H9 (cell line): ENCODE data around the gene FBN3. TPM values are rescaled to one million over a fixed set of nuclear protein-coding genes. Genes with fewer than 3 reads are reported as not detected.

ENCODE experiments used
- DNase-seq: peaks from one replicate; pipeline ENCODE4 v3.0.0-alpha.2; 2017
- H2AFZ ChIP-seq: one replicate; pipeline ENCODE4 v1.6.1; 2013; ENCODE audit warnings: mild to moderate bottlenecking, low read length, control low read depth, moderate library complexity
- H2AK5ac ChIP-seq: 2 replicates; pipeline ENCODE4 v1.6.1; 2013; ENCODE audit warnings: low read length, control low read depth, mixed read lengths; ENCODE audit not compliant: insufficient read length
- H2BK120ac ChIP-seq: one replicate; pipeline ENCODE4 v1.6.1; 2013; ENCODE audit warnings: low read depth, mild to moderate bottlenecking, low read length, control low read depth, inconsistent platforms; ENCODE audit not compliant: poor library complexity, severe bottlenecking
- H2BK12ac ChIP-seq: 2 replicates; pipeline ENCODE4 v1.6.1; 2013; ENCODE audit warnings: low read length, control low read depth, mixed read lengths, low read depth; ENCODE audit not compliant: insufficient read length
- H2BK15ac ChIP-seq: 2 replicates; pipeline ENCODE4 v1.6.1; 2013; ENCODE audit warnings: low read depth, low read length, control low read depth
- H2BK20ac ChIP-seq: one replicate; pipeline ENCODE4 v1.6.1; 2013; ENCODE audit warnings: low read depth, mild to moderate bottlenecking, low read length, control low read depth, inconsistent platforms; ENCODE audit not compliant: poor library complexity, severe bottlenecking
- H2BK5ac ChIP-seq: 2 replicates; pipeline ENCODE4 v1.6.1; 2013; ENCODE audit warnings: low read length, control low read depth, mixed read lengths; ENCODE audit not compliant: insufficient read length
- H3K14ac ChIP-seq: 2 replicates; pipeline ENCODE4 v1.6.1; 2013; ENCODE audit warnings: low read length, control low read depth; ENCODE audit not compliant: insufficient read depth
- H3K18ac ChIP-seq: 2 replicates; pipeline ENCODE4 v1.6.1; 2013; ENCODE audit warnings: low read depth, mild to moderate bottlenecking, mixed read lengths, low read length, control low read depth; ENCODE audit not compliant: insufficient read length
- H3K23ac ChIP-seq: 2 replicates; pipeline ENCODE4 v1.6.1; 2013; ENCODE audit warnings: low read length, control low read depth, mixed read lengths, low read depth; ENCODE audit not compliant: insufficient read length
- H3K23me2 ChIP-seq: 2 replicates; pipeline ENCODE4 v1.6.1; 2013; ENCODE audit warnings: low read depth, mild to moderate bottlenecking, mixed read lengths, low read length, control low read depth; ENCODE audit not compliant: insufficient read length, poor library complexity, severe bottlenecking
- H3K27ac ChIP-seq: 2 replicates; pipeline ENCODE4 v1.5.1; 2013; ENCODE audit warnings: low read length, control low read depth, mixed read lengths, low read depth; ENCODE audit not compliant: insufficient read length
- H3K27me3 ChIP-seq: 2 replicates; pipeline ENCODE4 v1.6.1; 2013; ENCODE audit warnings: low read length, control low read depth, inconsistent platforms; ENCODE audit not compliant: insufficient read depth
- H3K4ac ChIP-seq: 2 replicates; pipeline ENCODE4 v1.6.1; 2013; ENCODE audit warnings: low read depth, mild to moderate bottlenecking, control low read depth, inconsistent platforms, low read length, moderate library complexity
- H3K4me1 ChIP-seq: 2 replicates; pipeline ENCODE4 v1.6.1; 2013; ENCODE audit warnings: low read length, control low read depth, inconsistent platforms; ENCODE audit not compliant: insufficient read depth
- H3K4me2 ChIP-seq: 2 replicates; pipeline ENCODE4 v1.6.1; 2013; ENCODE audit warnings: low read length, control low read depth, mixed read lengths; ENCODE audit not compliant: insufficient read length, insufficient read depth
- H3K56ac ChIP-seq: 2 replicates; pipeline ENCODE4 v1.6.1; 2013; ENCODE audit warnings: low read depth, mild to moderate bottlenecking, mixed read lengths, low read length, control low read depth; ENCODE audit not compliant: insufficient read length
- H3K79me1 ChIP-seq: 2 replicates; pipeline ENCODE4 v1.6.1; 2013; ENCODE audit warnings: low read depth, mild to moderate bottlenecking, moderate library complexity, low read length, control low read depth, inconsistent platforms; ENCODE audit not compliant: insufficient read depth, poor library complexity, severe bottlenecking
- H3K79me2 ChIP-seq: 2 replicates; pipeline ENCODE4 v1.6.1; 2013; ENCODE audit warnings: low read length, control low read depth, inconsistent platforms; ENCODE audit not compliant: insufficient read depth
- H3K9ac ChIP-seq: 2 replicates; pipeline ENCODE4 v1.6.1; 2013; ENCODE audit warnings: low read length, control low read depth, mixed read lengths; ENCODE audit not compliant: insufficient read length; ENCODE audit errors: extremely low read depth
- H3K9me3 ChIP-seq: one replicate; pipeline ENCODE4 v1.6.1; 2013; ENCODE audit warnings: low read depth, low read length, inconsistent platforms; ENCODE audit not compliant: control insufficient read depth
- H3T11ph ChIP-seq: one replicate; pipeline ENCODE4 v1.6.1; 2013; ENCODE audit warnings: mild to moderate bottlenecking, low read length, control low read depth, inconsistent platforms
- H4K20me1 ChIP-seq: one replicate; pipeline ENCODE4 v1.6.1; 2013; ENCODE audit not compliant: control insufficient read depth, insufficient read length, insufficient read depth
- H4K5ac ChIP-seq: 2 replicates; pipeline ENCODE4 v1.6.1; 2013; ENCODE audit warnings: low read depth, mild to moderate bottlenecking, mixed read lengths, low read length, control low read depth; ENCODE audit not compliant: insufficient read length
- H4K8ac ChIP-seq: replicated peaks from 2 replicates; pipeline ENCODE4 v1.6.1; 2013; ENCODE audit warnings: low read length, control low read depth, mixed read lengths, low read depth; ENCODE audit not compliant: insufficient read length
- H4K91ac ChIP-seq: 2 replicates; pipeline ENCODE4 v1.6.1; 2013; ENCODE audit warnings: low read depth, mild to moderate bottlenecking, moderate library complexity, mixed read lengths, low read length, control low read depth; ENCODE audit not compliant: insufficient read length
- H3K27ac Mint-ChIP-seq, 3 experiments: 2 replicates in 2 of 3; 3 replicates in 1 of 3; pipeline ENCODE4 v1.8.0; 2020 to 2021; ENCODE audit warnings: mixed read lengths in 3 of 3, mild to moderate bottlenecking in 1 of 3, moderate library complexity in 1 of 3
- H3K27me3 Mint-ChIP-seq: 2 replicates; pipeline ENCODE4 v1.8.0; 2021; ENCODE audit warnings: low read depth, mild to moderate bottlenecking, moderate library complexity, mixed read lengths
- H3K36me3 Mint-ChIP-seq, 3 experiments: 2 replicates in 2 of 3; 3 replicates in 1 of 3; pipeline ENCODE4 v1.8.0; 2020 to 2021; ENCODE audit warnings: low read depth in 3 of 3, mixed read lengths in 3 of 3; ENCODE audit not compliant: insufficient read depth in 1 of 3
- H3K4me1 Mint-ChIP-seq, 2 experiments: 2 replicates each; pipeline ENCODE4 v1.8.0; 2020; ENCODE audit warnings: mixed read lengths in 2 of 2
- H3K4me3 Mint-ChIP-seq, 2 experiments: 2 replicates in 1 of 2; 3 replicates in 1 of 2; pipeline ENCODE4 v1.8.0; 2020 to 2021; ENCODE audit warnings: mild to moderate bottlenecking in 2 of 2, mixed read lengths in 2 of 2, moderate library complexity in 1 of 2
- H3K9me3 Mint-ChIP-seq, 2 experiments: 2 replicates in 1 of 2; 3 replicates in 1 of 2; pipeline ENCODE4 v1.8.0; 2020; ENCODE audit warnings: mild to moderate bottlenecking in 2 of 2, mixed read lengths in 2 of 2, moderate library complexity in 1 of 2
- WGBS: extraction: QIAGEN DNeasy Blood & Tissue Kit; methylation state at CpG from one replicate; pipeline ENCODE4 v1.1.7; 2013; ENCODE audit warnings: missing lambda C conversion rate, low lambda C conversion rate, mixed read lengths; ENCODE audit not compliant: insufficient read length; ENCODE audit errors: extremely low coverage; 5-methylcytosine and 5-hydroxymethylcytosine counted together
- total RNA-seq: library from RNA; stranded (reverse); gene quantifications from 2 replicates; pipeline ENCODE4 v1.2.1, GENCODE V29; 2021
- TF ChIP-seq, protein P1 (sequence below): fragments of 200-600 bp; sonication (generic); conservative IDR thresholded peaks from 3 replicates; pipeline ENCODE4 v1.8.0; 2021; ENCODE audit warnings: antibody characterized with exemption, mild to moderate bottlenecking

FBN3 gene
- total RNA-seq, 1 experiment from 2014 or later = 31.0 TPM

DNA sequence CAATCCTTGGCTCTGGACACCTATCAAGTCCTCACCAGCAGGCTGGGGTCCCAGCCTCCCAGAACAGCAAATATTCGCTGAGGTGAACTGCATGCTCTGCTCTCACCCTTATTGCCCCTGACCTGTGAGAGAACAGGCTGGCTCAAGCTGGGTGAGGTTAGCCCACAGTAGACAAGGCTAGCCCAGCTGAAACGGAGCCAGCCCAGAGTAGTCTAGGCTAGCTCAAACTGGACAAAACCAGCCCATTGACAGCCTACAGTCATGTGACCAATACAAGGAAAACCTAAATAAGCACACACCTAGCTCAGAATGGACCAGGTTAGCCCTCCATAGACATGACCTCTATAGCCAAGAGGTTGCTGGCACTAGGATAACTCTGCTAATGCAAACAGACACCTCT lies 58.4 kb downstream of the FBN3 start:
- no peak overlapping the region for H4K5ac ChIP-seq
- H3K27me3 ChIP-seq = no peaks in the 10 kb centered on the region
- H2BK120ac ChIP-seq = no peak overlapping the region
- H2BK12ac ChIP-seq = no peak overlapping the region
- H3K27ac ChIP-seq = no peak overlapping the region
- H3T11ph ChIP-seq = no peak overlapping the region
- no peak overlapping the region for H3K4ac ChIP-seq
- no peak overlapping the region for H2BK15ac ChIP-seq
- no peak overlapping the region for H3K23ac ChIP-seq
- no peaks in the 10 kb centered on the region for H3K23me2 ChIP-seq
- no peak overlapping the region for H2BK5ac ChIP-seq
- no peak overlapping the region for H2AFZ ChIP-seq
- Mint-ChIP-seq H3K4me1 (no peaks in the 10 kb centered on the region), H3K9me3 (peaks cover 9 to 10% of the 10 kb centered on the region in 2 experiments), H3K4me3 (no peak overlapping the region), H3K36me3 (peaks cover 40 to 48% (median 46%) of the 10 kb centered on the region in 3 experiments), H3K27ac (no peak overlapping the region), H3K27me3 (no peaks in the 10 kb centered on the region; the same call in 1 of the 2 replicates)
- no peak for DNase-seq
- no peak overlapping the region for H3K56ac ChIP-seq
- WGBS = no CpG with 5 or more reads among the region's 2 CpGs
- no peak overlapping the region for H2BK20ac ChIP-seq
- H3K9me3 ChIP-seq = peaks cover 9% of the 10 kb centered on the region
- no peak overlapping the region for H4K91ac ChIP-seq
- no peak overlapping the region for H3K9ac ChIP-seq
- TF ChIP-seq, protein P1, sequence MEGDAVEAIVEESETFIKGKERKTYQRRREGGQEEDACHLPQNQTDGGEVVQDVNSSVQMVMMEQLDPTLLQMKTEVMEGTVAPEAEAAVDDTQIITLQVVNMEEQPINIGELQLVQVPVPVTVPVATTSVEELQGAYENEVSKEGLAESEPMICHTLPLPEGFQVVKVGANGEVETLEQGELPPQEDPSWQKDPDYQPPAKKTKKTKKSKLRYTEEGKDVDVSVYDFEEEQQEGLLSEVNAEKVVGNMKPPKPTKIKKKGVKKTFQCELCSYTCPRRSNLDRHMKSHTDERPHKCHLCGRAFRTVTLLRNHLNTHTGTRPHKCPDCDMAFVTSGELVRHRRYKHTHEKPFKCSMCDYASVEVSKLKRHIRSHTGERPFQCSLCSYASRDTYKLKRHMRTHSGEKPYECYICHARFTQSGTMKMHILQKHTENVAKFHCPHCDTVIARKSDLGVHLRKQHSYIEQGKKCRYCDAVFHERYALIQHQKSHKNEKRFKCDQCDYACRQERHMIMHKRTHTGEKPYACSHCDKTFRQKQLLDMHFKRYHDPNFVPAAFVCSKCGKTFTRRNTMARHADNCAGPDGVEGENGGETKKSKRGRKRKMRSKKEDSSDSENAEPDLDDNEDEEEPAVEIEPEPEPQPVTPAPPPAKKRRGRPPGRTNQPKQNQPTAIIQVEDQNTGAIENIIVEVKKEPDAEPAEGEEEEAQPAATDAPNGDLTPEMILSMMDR = no peak
- no peaks in the 10 kb centered on the region for H3K79me2 ChIP-seq
- no peaks in the 10 kb centered on the region for H3K79me1 ChIP-seq
- no peak overlapping the region for H2AK5ac ChIP-seq
- no peaks in the 10 kb centered on the region for H3K4me1 ChIP-seq
- no peak overlapping the region for H3K14ac ChIP-seq
- no peak overlapping the region for H3K4me2 ChIP-seq
- no peak overlapping the region for H3K18ac ChIP-seq
- peaks cover 2% of the 10 kb centered on the region for H4K20me1 ChIP-seq
- H4K8ac ChIP-seq = no peak overlapping the region
